Loucy (cell line): Measurements from ENCODE around the gene CDC14A.

Experiments used
- EZH2phosphoT487 ChIP-seq: fragments of 200-600 bp; IDR thresholded peaks from 2 replicates; pipeline ENCODE4 v1.6.1; 2018; ENCODE audit warnings: antibody characterized with exemption, mild to moderate bottlenecking, moderate library complexity, borderline replicate concordance
- TF ChIP-seq, protein P1 (sequence below): fragments of 200-600 bp; sonication (generic); conservative IDR thresholded peaks from 2 replicates; pipeline ENCODE4 v1.5.1; 2014; ENCODE audit warnings: mild to moderate bottlenecking, antibody characterized with exemption, low read length

DNA sequence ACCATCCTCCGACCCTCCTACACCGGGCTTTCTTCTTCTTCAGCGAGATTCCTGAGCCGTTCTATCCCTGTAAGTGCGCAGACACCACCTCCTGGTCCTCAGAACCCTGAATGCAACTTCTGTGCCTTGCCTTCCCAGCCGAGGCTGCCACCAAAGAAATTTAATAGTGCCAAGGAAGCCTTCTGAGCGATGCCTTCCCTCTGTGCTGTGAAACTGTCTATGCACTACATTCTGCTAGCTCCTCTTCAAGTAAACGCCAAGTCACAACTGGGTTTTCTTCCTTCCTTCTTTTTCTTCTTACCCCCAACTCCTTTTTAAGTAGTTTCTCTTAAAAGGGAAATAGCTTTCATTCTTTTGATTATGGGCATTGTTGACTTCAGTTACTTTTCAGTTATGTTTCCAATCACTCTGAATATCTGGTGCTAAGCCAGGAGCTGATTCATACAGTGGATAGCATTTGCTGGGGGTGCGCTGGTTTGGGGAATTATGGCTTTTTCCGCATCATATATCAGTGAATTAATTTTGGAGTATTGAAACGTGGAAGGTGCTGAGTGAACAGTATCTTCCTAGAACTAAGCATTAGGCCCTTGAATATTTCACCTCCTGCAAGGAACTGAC is 147.0 kb downstream of the CDC14A start:
- TF ChIP-seq, protein P1, sequence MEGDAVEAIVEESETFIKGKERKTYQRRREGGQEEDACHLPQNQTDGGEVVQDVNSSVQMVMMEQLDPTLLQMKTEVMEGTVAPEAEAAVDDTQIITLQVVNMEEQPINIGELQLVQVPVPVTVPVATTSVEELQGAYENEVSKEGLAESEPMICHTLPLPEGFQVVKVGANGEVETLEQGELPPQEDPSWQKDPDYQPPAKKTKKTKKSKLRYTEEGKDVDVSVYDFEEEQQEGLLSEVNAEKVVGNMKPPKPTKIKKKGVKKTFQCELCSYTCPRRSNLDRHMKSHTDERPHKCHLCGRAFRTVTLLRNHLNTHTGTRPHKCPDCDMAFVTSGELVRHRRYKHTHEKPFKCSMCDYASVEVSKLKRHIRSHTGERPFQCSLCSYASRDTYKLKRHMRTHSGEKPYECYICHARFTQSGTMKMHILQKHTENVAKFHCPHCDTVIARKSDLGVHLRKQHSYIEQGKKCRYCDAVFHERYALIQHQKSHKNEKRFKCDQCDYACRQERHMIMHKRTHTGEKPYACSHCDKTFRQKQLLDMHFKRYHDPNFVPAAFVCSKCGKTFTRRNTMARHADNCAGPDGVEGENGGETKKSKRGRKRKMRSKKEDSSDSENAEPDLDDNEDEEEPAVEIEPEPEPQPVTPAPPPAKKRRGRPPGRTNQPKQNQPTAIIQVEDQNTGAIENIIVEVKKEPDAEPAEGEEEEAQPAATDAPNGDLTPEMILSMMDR = no peak
- no peak for TF ChIP-seq EZH2phosphoT487
